Vagina (tissue), 2 donors: ENCODE results near the gene ZMYND8. TPM values are rescaled to one million over a fixed set of nuclear protein-coding genes. Genes with fewer than 3 reads are reported as not detected.
A peak's percentile ranks its signal among the peaks of the same experiment; 100 is the strongest.

Experiments
- DNase-seq, 2 donors: peaks; one replicate each; pipeline ENCODE4 v3.0.0-alpha.2; 2017; ENCODE audit errors: extremely low spot score in 2 of 2
- H3K27ac ChIP-seq: fragments of 200-600 bp; sonication (generic); one replicate; pipeline ENCODE4 v1.5.1; 2019
- H3K27me3 ChIP-seq: fragments of 200-600 bp; sonication (generic); one replicate; pipeline ENCODE4 v1.5.1; 2019
- H3K36me3 ChIP-seq, 2 donors: fragments of 200-600 bp; sonication (generic); one replicate each; pipeline ENCODE4 v1.5.1; 2017 to 2019
- H3K4me1 ChIP-seq: fragments of 200-600 bp; sonication (generic); one replicate; pipeline ENCODE4 v1.5.1; 2019
- H3K4me3 ChIP-seq, 2 donors: fragments of 200-600 bp; sonication (generic); 1 replicate in 1 of 2; 2 replicates in 1 of 2; pipeline ENCODE4 v1.5.1; 2016 to 2019
- H3K9me3 ChIP-seq: fragments of 200-600 bp; sonication (generic); one replicate; pipeline ENCODE4 v1.5.1; 2019
- CTCF ChIP-seq, 3 experiments: fragments of 450-650 bp in 2 of 3; fragments of 200-600 bp in 1 of 3; sonication (generic) in 1 of 3; IDR thresholded peaks; one replicate each; pipeline ENCODE4 v1.5.1; 2017 to 2019; ENCODE audit warnings: antibody characterized with exemption in 3 of 3, mild to moderate bottlenecking in 2 of 3, moderate library complexity in 2 of 3
- POLR2A ChIP-seq, 2 donors: fragments of 450-650 bp; IDR thresholded peaks; one replicate each; pipeline ENCODE4 v1.6.1; 2017; ENCODE audit warnings: antibody characterized with exemption in 2 of 2, mild to moderate bottlenecking in 2 of 2, moderate library complexity in 2 of 2
- POLR2AphosphoS5 ChIP-seq, 2 donors: sonication (generic); formaldehyde crosslinking; IDR thresholded peaks; one replicate each; pipeline ENCODE4 v1.9.0; 2017; ENCODE audit warnings: antibody characterized with exemption in 2 of 2, mild to moderate bottlenecking in 2 of 2, low read depth in 1 of 2; ENCODE audit not compliant: insufficient read depth in 1 of 2
- intact Hi-C: fragments of 100-400 bp; cut with DNase I; formaldehyde crosslinking; loops from one replicate; pipeline ENCODE4 v1.15.1; 2023
- total RNA-seq: library from RNA; depleted of rRNA; stranded (reverse); fragments of >200 nt; gene quantifications from one replicate; pipeline ENCODE4 v1.2.3, GENCODE V29; 2016

Gene ZMYND8
- total RNA-seq, 1 donor from 2014 or later, result 91.1 TPM

- Histone ChIP-seq H3K27ac (peak overlapping the region; percentile 99), H3K27me3 (no peaks in the 10 kb centered on the region), H3K4me3 (no peak overlapping the region), H3K9me3 (no peaks in the 10 kb centered on the region), H3K4me1 (peaks cover 44% of the 10 kb centered on the region), H3K36me3 (no peaks in the 10 kb centered on the region)
- TF ChIP-seq POLR2AphosphoS5 (IDR thresholded peaks at IDR 0.05; ENCODE audit: insufficient read depth in 1 of 2, low read depth in 1 of 2) (no peak), CTCF (IDR thresholded peaks at IDR 0.05) (no peak), POLR2A (IDR thresholded peaks at IDR 0.05) (no peak)
- DNase-seq, result no peak
- intact Hi-C loops, result no loop called here
Measured at GRCh38 chr20:47362361-47363219, 6.1 kb upstream of the ZMYND8 start.

- no peak for DNase-seq
- intact Hi-C loops, result loop anchor here (2.0 kb wide), 1 partner anchor 44 kb away; no protein-coding TSS in a partner anchor
- Histone ChIP-seq H3K9me3 (no peaks in the 10 kb centered on the region), H3K27ac (peak overlapping the region; percentile 99), H3K4me3 (no peak overlapping the region), H3K36me3 (no peaks in the 10 kb centered on the region), H3K4me1 (peaks cover 57% of the 10 kb centered on the region), H3K27me3 (no peaks in the 10 kb centered on the region)
- TF ChIP-seq POLR2AphosphoS5 (IDR thresholded peaks at IDR 0.05; ENCODE audit: insufficient read depth in 1 of 2, low read depth in 1 of 2) (no peak), POLR2A (IDR thresholded peaks at IDR 0.05) (no peak), CTCF (IDR thresholded peaks at IDR 0.05) (no peak)
Measured at GRCh38 chr20:47361057-47361915, 4.8 kb upstream of the ZMYND8 start.

GRCh38 chr20:47360297-47361056 lies 4.0 kb upstream of the ZMYND8 start:
- Histone ChIP-seq H3K27me3 (no peaks in the 10 kb centered on the region), H3K4me3 (no peak overlapping the region), H3K36me3 (no peaks in the 10 kb centered on the region), H3K27ac (peak overlapping the region; percentile 99), H3K9me3 (no peaks in the 10 kb centered on the region), H3K4me1 (peaks cover 65% of the 10 kb centered on the region)
- no peak for TF ChIP-seq CTCF (IDR thresholded peaks at IDR 0.05)
- peak; percentile 83 to 95 for TF ChIP-seq POLR2AphosphoS5 (IDR thresholded peaks at IDR 0.05; ENCODE audit: insufficient read depth in 1 of 2, low read depth in 1 of 2)
- TF ChIP-seq POLR2A (IDR thresholded peaks at IDR 0.05), result peak in 1 of 2 donors; percentile 38
- DNase-seq, result peak in 1 of 2 donors; percentile 95
- intact Hi-C loops, result loop anchor here (2.0 kb wide), 1 partner anchor 44 kb away; no protein-coding TSS in a partner anchor

GRCh38 chr20:47359530-47360296 lies 3.2 kb upstream of the ZMYND8 start:
- intact Hi-C loops, result loop anchor here (2.0 kb wide), 1 partner anchor 43 kb away; no protein-coding TSS in a partner anchor
- Histone ChIP-seq H3K36me3 (no peaks in the 10 kb centered on the region), H3K4me1 (peaks cover 72% of the 10 kb centered on the region), H3K4me3 (peak overlapping the region in 1 of 2 donors; percentile 10), H3K27ac (peak overlapping the region; percentile 99), H3K27me3 (no peaks in the 10 kb centered on the region), H3K9me3 (no peaks in the 10 kb centered on the region)
- DNase-seq, result no peak
- no peak for TF ChIP-seq CTCF (IDR thresholded peaks at IDR 0.05)
- TF ChIP-seq POLR2AphosphoS5 (IDR thresholded peaks at IDR 0.05; ENCODE audit: insufficient read depth in 1 of 2, low read depth in 1 of 2), result no peak
- TF ChIP-seq POLR2A (IDR thresholded peaks at IDR 0.05), result no peak
